ENCODE measurements around the gene SMC1B. TPM values are rescaled to one million over a fixed set of nuclear protein-coding genes. Genes with fewer than 3 reads are reported as not detected.

SMC1B gene
- total RNA-seq (2021) (0.28 and 0.31 TPM in 2 replicates), Bru-seq, nascent RNA (percentile 18 among the genes with signal in this experiment), BruChase-seq, experiment 1, labeled RNA remaining after a 2-hour chase (percentile 19 among the genes with signal in this experiment), BruChase-seq, experiment 2, labeled RNA remaining after a 6-hour chase (percentile 16 among the genes with signal in this experiment)
- long read RNA-seq, partial matches to known transcripts = 0 of 4 reads
- long read RNA-seq, other reads (novel, unspliced or antisense) = 4 of 4 reads

GRCh38 chr22:45413368-45414211 lies at the start of gene SMC1B, which contains the start of gene RIBC2:
TSS of gene SMC1B (minus strand) at chr22:45413599. CDS start at chr22:45413567, 32 bp downstream.
TSS of gene RIBC2 (plus strand) at chr22:45413693. CDS start at chr22:45413887, 194 bp downstream.
- H3K4me1 ChIP-seq (replicated peaks; ENCODE audit: insufficient read depth) = peaks cover 6% of the 10 kb centered on the region
- no peaks in the 10 kb centered on the region for H3K36me3 ChIP-seq (ENCODE audit: low read depth)
- peak within 1 kb of the TSS; percentile 97 for H3K4me2 ChIP-seq
- H3K9me3 ChIP-seq (ENCODE audit: insufficient read depth, low read depth) = no peaks in the 10 kb centered on the region; the same call in 1 of the 2 replicates
- no peaks in the 10 kb centered on the region for H3K27me3 ChIP-seq (ENCODE audit: insufficient read depth, low read depth)
- no peaks in the 10 kb centered on the region for H3K9me2 ChIP-seq (ENCODE audit: insufficient read depth)
- no peaks in the 10 kb centered on the region for H3K79me2 ChIP-seq (ENCODE audit: low read depth)
- ChIA-PET POLR2A (ENCODE audit: unreplicated experiment) (interaction anchor here (0.5 to 0.7 kb wide), 2 partner anchors 98 to 167 kb away, joined by 3 to 9 read pairs; no protein-coding TSS in a partner anchor), CTCF (no interaction called here)
- H4K20me1 ChIP-seq (ENCODE audit: insufficient read depth) = no peaks in the 10 kb centered on the region
- intact Hi-C loops (cut with micrococcal nuclease; ENCODE audit: unreplicated experiment) = no loop called here
- BruUV-seq (replicated peaks) = TSS peak; percentile 71
- peak within 1 kb of the TSS; percentile 16; the same call in 1 of the 2 replicates for H3K27ac ChIP-seq
- DNase-seq = peak; percentile 78 to 81
- H3K4me3 ChIP-seq = peak within 1 kb of the TSS; percentile 73
- peak within 1 kb of the TSS; percentile 96 for H2AFZ ChIP-seq
- peaks cover 18% of the 10 kb centered on the region for H3F3A ChIP-seq (ENCODE audit: insufficient read depth, low read depth)
- no peak for TF ChIP-seq EZH2 (IDR thresholded peaks at IDR 0.05; ENCODE audit: low read depth)

- intact Hi-C loops (cut with micrococcal nuclease; ENCODE audit: unreplicated experiment) = no loop called here
- BruUV-seq (replicated peaks) = no TSS peak
- no peak for DNase-seq
- H3K4me2 ChIP-seq = no peak overlapping the region
- H3K4me1 ChIP-seq (replicated peaks; ENCODE audit: insufficient read depth) = no peaks in the 10 kb centered on the region
- TF ChIP-seq CTCF (conservative IDR thresholded peaks at IDR 0.05) = peak; percentile 59; the same call in 1 of the 2 replicates
- no peak for TF ChIP-seq EZH2 (IDR thresholded peaks at IDR 0.05; ENCODE audit: low read depth)
- H3K9me2 ChIP-seq (ENCODE audit: insufficient read depth) = no peaks in the 10 kb centered on the region; the same call in 1 of the 2 replicates
- no peaks in the 10 kb centered on the region for H3K27me3 ChIP-seq (ENCODE audit: insufficient read depth, low read depth)
- ChIA-PET POLR2A (ENCODE audit: unreplicated experiment) (no interaction called here), CTCF (no interaction called here)
- H4K20me1 ChIP-seq (ENCODE audit: insufficient read depth) = no peaks in the 10 kb centered on the region
- H3F3A ChIP-seq (ENCODE audit: insufficient read depth, low read depth) = peaks cover 7% of the 10 kb centered on the region; the same call in 1 of the 2 replicates
- H3K27ac ChIP-seq = no peak overlapping the region
- H3K9me3 ChIP-seq (ENCODE audit: insufficient read depth, low read depth) = no peaks in the 10 kb centered on the region
- H3K4me3 ChIP-seq = no peak overlapping the region
- H3K36me3 ChIP-seq (ENCODE audit: low read depth) = no peaks in the 10 kb centered on the region
- no peak overlapping the region for H2AFZ ChIP-seq
- H3K79me2 ChIP-seq (ENCODE audit: low read depth) = no peaks in the 10 kb centered on the region
Measured at GRCh38 chr22:45462034-45462655, 48.7 kb upstream of the SMC1B start.

- POLR2A ChIA-PET (ENCODE audit: unreplicated experiment) = no interaction called here
- BruUV-seq (replicated peaks) = no TSS peak
- Histone ChIP-seq H3K36me3 (ENCODE audit: low read depth) (no peaks in the 10 kb centered on the region), H3K4me3 (no peak overlapping the region), H3K27me3 (ENCODE audit: insufficient read depth, low read depth) (no peaks in the 10 kb centered on the region), H3K9me3 (ENCODE audit: insufficient read depth, low read depth) (no peaks in the 10 kb centered on the region), H3K79me2 (ENCODE audit: low read depth) (no peaks in the 10 kb centered on the region), H3K4me1 (replicated peaks; ENCODE audit: insufficient read depth) (no peaks in the 10 kb centered on the region), H3F3A (ENCODE audit: insufficient read depth, low read depth) (no peaks in the 10 kb centered on the region; the same call in 1 of the 2 replicates), H2AFZ (no peak overlapping the region), H3K27ac (no peak overlapping the region), H3K4me2 (no peak overlapping the region), H4K20me1 (ENCODE audit: insufficient read depth) (no peaks in the 10 kb centered on the region), H3K9me2 (ENCODE audit: insufficient read depth) (no peaks in the 10 kb centered on the region; the same call in 1 of the 2 replicates)
- intact Hi-C loops (cut with micrococcal nuclease; ENCODE audit: unreplicated experiment) = no loop called here
- no peak for TF ChIP-seq CTCF (conservative IDR thresholded peaks at IDR 0.05)
- no peak for TF ChIP-seq EZH2 (IDR thresholded peaks at IDR 0.05; ENCODE audit: low read depth)
- CTCF ChIA-PET = no interaction called here
- no peak for DNase-seq
Measured at GRCh38 chr22:45460288-45461109, 47.1 kb upstream of the SMC1B start.
